ENCODE data around the gene CDKN2AIP.
"Not testable (repeated sequence)": the region's sequence is repeated elsewhere in the genome, so short reads cannot be mapped to it uniquely, and the experiment has no call there.

Gene CDKN2AIP

DNA sequence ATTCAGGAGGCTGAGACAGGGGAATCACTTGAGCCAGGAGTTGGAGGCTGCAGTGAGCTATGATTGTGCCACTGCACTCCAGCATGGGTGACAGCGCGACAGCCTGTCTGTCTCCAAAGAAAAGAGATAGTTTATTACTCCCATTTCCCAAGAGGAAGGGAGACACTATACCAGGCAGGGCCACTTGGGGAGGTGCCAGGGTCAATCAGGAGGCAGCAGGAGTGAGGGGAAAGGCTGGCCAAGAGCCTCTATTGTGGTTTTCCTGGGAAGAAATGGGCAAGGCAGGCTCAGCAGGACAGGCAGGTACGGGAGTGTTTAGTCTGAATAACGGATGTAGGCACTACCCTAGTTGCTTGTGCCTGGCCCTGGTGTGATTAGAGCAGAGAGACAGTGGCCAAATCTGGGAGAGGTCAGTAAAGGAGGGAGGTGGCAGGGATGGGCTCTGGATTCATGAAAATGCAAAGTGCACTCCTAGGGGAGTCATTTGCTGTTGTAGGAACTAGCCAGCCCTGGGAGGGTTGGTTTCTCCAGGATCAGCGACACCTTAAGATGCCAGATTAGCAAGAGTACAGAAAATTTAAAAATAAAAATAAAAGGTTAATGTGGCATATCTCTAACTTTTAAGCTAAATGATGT is 20.2 kb upstream of the CDKN2AIP start:
- Histone ChIP-seq H3K27ac (no peak overlapping the region), H3K36me3 (no peaks in the 10 kb centered on the region), H3K9ac (no peak overlapping the region), H3K27me3 (no peaks in the 10 kb centered on the region), H3K4me2 (no peak overlapping the region), H4K20me1 (no peaks in the 10 kb centered on the region), H3K4me1 (peaks cover 0 to 12% (median 8%) of the 10 kb centered on the region in 10 experiments; a peak in 14 of 20 replicates), H3K4me3 (no peak overlapping the region), H3K9me3 (replicated peaks in 1 of 11) (no peaks in the 10 kb centered on the region)
- TF ChIP-seq Cebpa-rat (IDR thresholded peaks at IDR 0.05): no peak

DNA sequence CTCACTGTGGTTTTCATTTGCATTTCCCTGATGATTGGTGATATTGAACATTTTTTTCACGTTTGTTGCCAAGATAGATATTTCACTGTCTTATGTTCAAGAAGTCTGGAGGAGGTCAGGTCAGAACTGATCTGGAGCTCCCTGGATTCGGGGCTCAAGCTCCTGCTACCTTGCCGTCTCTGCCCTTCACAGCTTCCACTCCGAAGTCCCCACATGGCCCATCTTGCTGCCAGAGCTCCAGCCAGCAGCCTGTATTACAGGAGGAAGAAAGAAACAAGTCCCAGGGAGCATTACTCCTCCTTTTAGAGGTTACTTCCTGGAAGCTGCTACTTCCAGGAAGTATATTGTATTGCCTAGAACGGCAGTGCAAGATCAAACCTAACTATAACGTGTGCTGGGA is 17.9 kb upstream of the CDKN2AIP start:
- Histone ChIP-seq H3K4me1 (peaks cover 14 to 25% (median 18%) of the 10 kb centered on the region in 10 experiments), H3K27me3 (no peaks in the 10 kb centered on the region), H3K9me3 (replicated peaks in 1 of 11) (no peaks in the 10 kb centered on the region), H3K36me3 (no peaks in the 10 kb centered on the region), H3K4me3 (no peak overlapping the region), H4K20me1 (no peaks in the 10 kb centered on the region), H3K27ac (no peak overlapping the region), H3K4me2 (no peak overlapping the region), H3K9ac (no peak overlapping the region)
- TF ChIP-seq Cebpa-rat (IDR thresholded peaks at IDR 0.05): no peak

DNA sequence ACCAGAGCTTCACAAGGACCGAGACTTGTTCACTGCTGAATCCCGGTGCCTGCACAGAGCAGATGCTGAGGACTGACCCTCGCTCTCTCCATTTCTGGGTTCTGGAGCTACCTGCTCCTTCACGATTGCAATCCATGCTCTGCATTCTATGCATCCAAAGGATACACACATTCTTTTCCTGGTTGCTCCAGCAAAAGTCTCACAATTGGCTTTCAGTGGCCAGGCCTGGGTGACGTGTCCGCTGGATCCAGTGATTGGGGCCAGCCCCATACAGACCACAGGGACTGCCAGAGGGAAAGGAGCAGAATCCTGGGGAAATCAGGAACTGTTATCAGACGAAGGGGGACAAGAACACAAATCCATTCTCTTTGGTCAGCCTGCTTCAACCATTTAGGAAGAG is 14.9 kb upstream of the CDKN2AIP start:
- no peak overlapping the region for H3K9ac ChIP-seq
- H3K27ac ChIP-seq: no peak overlapping the region
- peaks cover 0 to 7% (median 0%) of the 10 kb centered on the region in 11 experiments; a peak in 2 of 22 replicates for H3K9me3 ChIP-seq (replicated peaks in 1 of 11)
- H3K4me1 ChIP-seq: peaks cover 12 to 26% (median 23%) of the 10 kb centered on the region in 10 experiments
- no peak overlapping the region for H3K4me3 ChIP-seq
- no peak overlapping the region for H3K4me2 ChIP-seq
- no peaks in the 10 kb centered on the region for H3K27me3 ChIP-seq
- no peak for TF ChIP-seq Cebpa-rat (IDR thresholded peaks at IDR 0.05)
- H3K36me3 ChIP-seq: no peaks in the 10 kb centered on the region
- H4K20me1 ChIP-seq: no peaks in the 10 kb centered on the region

DNA sequence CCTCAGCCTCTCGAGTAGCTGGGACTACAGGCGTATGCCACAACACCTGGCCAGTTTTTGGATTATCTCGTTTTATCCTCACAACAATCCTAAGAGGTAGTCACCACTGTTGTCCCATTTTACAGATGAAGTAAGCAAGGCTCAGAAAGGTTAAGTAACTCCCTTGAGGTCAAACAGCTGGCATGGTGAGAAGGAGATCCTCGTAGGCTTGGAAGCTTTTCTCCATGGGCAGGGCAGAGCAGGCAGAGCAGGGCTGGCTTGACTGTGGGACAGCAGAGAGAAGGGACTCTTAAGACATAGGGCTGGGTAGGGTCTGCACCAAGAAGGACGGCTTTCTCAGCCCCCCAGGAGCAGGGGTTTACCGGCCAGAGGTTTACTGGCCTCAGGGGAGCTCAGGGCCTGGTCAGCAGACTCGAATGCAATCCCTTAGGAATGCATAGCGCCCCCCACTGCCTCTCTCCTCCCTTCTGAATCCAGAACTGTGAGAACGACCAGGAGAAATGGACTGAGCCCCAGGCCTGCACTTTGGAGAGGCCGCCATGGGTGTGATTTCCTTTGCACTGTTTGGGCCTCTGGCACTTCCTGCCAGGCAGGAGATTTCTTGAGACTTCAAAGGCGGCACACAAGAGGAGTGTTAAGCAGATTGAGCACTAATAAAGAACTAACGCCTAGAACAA is 14.0 kb upstream of the CDKN2AIP start:
- peak overlapping the region; percentile 49 to 85 (median 69) for H3K4me2 ChIP-seq
- H3K9ac ChIP-seq: peak overlapping the region in 7 of 11 experiments; percentile 5 to 48 (median 35); a peak in 8 of 22 replicates
- H3K9me3 ChIP-seq (replicated peaks in 1 of 11): peaks cover 0 to 7% (median 0%) of the 10 kb centered on the region in 11 experiments; a peak in 2 of 22 replicates
- no peaks in the 10 kb centered on the region for H3K27me3 ChIP-seq
- peak overlapping the region in 10 of 11 experiments; percentile 1 to 58 (median 38); a peak in 14 of 22 replicates for H3K27ac ChIP-seq
- no peaks in the 10 kb centered on the region for H4K20me1 ChIP-seq
- no peaks in the 10 kb centered on the region for H3K36me3 ChIP-seq
- peaks cover 19 to 35% (median 33%) of the 10 kb centered on the region in 10 experiments for H3K4me1 ChIP-seq
- no peak for TF ChIP-seq Cebpa-rat (IDR thresholded peaks at IDR 0.05)
- H3K4me3 ChIP-seq: no peak overlapping the region

DNA sequence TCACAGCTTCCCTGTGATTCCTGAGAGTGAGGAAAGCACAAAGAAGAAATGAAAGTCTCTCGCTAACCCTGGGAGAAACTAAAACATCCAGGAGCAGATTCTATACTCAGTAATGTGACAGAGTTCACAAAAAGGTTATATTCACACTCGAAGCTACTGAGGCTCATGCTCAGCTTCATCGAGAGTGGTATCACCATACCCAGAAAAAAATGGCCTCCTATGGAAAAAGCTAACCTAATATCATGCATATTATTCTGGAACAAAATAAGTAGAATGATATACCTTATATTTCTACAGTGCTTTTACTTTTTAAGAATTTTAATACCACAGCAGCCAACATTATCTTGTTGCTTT is 13.5 kb upstream of the CDKN2AIP start:
- H3K27ac ChIP-seq: peak overlapping the region in 10 of 11 experiments; percentile 1 to 58 (median 38); a peak in 13 of 22 replicates
- H3K36me3 ChIP-seq: no peaks in the 10 kb centered on the region
- peaks cover 0 to 7% (median 0%) of the 10 kb centered on the region in 11 experiments; a peak in 2 of 22 replicates for H3K9me3 ChIP-seq (replicated peaks in 1 of 11)
- H3K27me3 ChIP-seq: no peaks in the 10 kb centered on the region
- peak overlapping the region; percentile 49 to 85 (median 69) for H3K4me2 ChIP-seq
- H3K9ac ChIP-seq: peak overlapping the region in 7 of 11 experiments; percentile 5 to 48 (median 35); a peak in 8 of 22 replicates
- no peaks in the 10 kb centered on the region for H4K20me1 ChIP-seq
- H3K4me3 ChIP-seq: no peak overlapping the region
- H3K4me1 ChIP-seq: peaks cover 19 to 40% (median 37%) of the 10 kb centered on the region in 10 experiments
- no peak for TF ChIP-seq Cebpa-rat (IDR thresholded peaks at IDR 0.05)

DNA sequence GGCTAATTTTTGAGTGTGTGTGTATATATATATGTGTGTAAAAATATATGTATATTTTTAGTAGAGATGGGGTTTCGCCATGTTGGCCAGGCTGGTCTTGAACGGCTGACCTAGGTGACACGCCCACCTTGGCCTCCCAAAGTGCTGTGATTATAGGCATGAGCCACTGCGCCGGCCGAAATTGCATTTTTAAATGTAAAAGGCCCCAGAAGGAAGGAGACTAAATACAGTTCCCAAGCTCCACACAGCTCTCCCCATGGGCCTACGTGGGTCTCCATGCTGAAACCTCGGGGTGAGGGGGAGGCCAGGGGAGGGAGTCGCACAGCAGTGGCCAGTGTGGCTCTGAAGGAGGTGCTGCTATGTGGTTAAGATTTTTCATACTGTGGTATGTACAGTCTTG is 12.8 kb upstream of the CDKN2AIP start:
- no peak overlapping the region for H3K4me3 ChIP-seq
- no peak overlapping the region for H3K9ac ChIP-seq
- TF ChIP-seq Cebpa-rat (IDR thresholded peaks at IDR 0.05): no peak

DNA sequence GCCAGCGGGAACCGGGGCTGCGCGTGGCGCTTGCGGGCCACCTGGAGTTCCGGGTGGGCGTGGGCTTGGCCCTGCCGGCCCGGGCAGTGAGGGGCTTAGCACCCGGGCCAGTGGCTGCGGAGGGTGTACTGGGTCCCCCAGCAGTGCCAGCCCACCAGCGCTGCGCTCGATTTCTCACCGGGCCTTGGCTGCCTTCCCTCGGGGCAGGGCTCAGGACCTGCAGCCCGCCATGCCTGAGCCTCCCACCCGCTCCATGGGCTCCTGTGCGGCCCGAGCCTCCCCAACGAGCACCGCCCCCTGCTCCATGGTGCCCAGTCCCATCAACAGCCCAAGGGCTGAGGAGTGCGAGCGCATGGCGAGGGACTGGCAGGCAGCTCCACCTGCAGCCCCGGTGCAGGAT is 11.3 kb upstream of the CDKN2AIP start:
- not testable (repeated sequence) for H3K9me3 ChIP-seq (replicated peaks in 1 of 11); H3K36me3 ChIP-seq; H3K9ac ChIP-seq; H3K4me2 ChIP-seq; H3K4me3 ChIP-seq; H4K20me1 ChIP-seq; H3K27me3 ChIP-seq; H3K27ac ChIP-seq
- H3K4me1 ChIP-seq: peaks cover 19 to 40% (median 37%) of the 10 kb centered on the region in 10 experiments

More for the DNA sequence above, 12.8 kb upstream of the CDKN2AIP start:
- Histone ChIP-seq H3K4me2 (peak overlapping the region in 7 of 11 experiments; percentile 28 to 74 (median 56); a peak in 11 of 22 replicates), H3K27ac (no peak overlapping the region), H4K20me1 (no peaks in the 10 kb centered on the region), H3K9me3 (replicated peaks in 1 of 11) (peaks cover 0 to 7% (median 0%) of the 10 kb centered on the region in 11 experiments; a peak in 2 of 22 replicates), H3K36me3 (no peaks in the 10 kb centered on the region), H3K27me3 (no peaks in the 10 kb centered on the region), H3K4me1 (peaks cover 19 to 40% (median 37%) of the 10 kb centered on the region in 10 experiments)

DNA sequence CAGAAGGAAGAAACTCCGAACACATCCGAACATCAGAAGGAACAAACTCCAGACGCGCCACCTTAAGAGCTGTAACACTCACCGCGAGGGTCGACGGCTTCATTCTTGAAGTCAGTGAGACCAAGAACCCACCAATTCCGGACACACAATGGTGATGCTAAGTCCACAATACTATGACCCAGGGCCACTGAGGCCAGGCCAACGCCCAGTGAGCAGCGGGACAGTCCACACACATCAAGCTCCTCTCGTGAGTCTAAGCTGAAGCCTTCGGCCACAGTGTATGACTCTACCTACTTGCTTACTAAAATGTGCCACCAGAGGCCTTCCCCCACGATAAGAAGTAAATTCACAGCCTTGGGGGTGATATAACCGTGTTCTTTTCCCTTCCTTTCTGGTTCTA is 10.2 kb upstream of the CDKN2AIP start:
- H4K20me1 ChIP-seq: no peaks in the 10 kb centered on the region
- no peak for TF ChIP-seq Cebpa-rat (IDR thresholded peaks at IDR 0.05)
- peaks cover 0 to 7% (median 0%) of the 10 kb centered on the region in 11 experiments; a peak in 2 of 22 replicates for H3K9me3 ChIP-seq (replicated peaks in 1 of 11)
- no peaks in the 10 kb centered on the region for H3K36me3 ChIP-seq
- peak overlapping the region in 2 of 11 experiments; percentile 1 to 16; a peak in 2 of 22 replicates for H3K9ac ChIP-seq
- H3K4me3 ChIP-seq: no peak overlapping the region; a peak in 1 of 20 replicates
- H3K4me2 ChIP-seq: peak overlapping the region; percentile 28 to 76 (median 70)
- peak overlapping the region in 6 of 11 experiments; percentile 18 to 53 (median 37); a peak in 10 of 22 replicates for H3K27ac ChIP-seq
- H3K4me1 ChIP-seq: peaks cover 19 to 40% (median 37%) of the 10 kb centered on the region in 10 experiments
- H3K27me3 ChIP-seq: no peaks in the 10 kb centered on the region

DNA sequence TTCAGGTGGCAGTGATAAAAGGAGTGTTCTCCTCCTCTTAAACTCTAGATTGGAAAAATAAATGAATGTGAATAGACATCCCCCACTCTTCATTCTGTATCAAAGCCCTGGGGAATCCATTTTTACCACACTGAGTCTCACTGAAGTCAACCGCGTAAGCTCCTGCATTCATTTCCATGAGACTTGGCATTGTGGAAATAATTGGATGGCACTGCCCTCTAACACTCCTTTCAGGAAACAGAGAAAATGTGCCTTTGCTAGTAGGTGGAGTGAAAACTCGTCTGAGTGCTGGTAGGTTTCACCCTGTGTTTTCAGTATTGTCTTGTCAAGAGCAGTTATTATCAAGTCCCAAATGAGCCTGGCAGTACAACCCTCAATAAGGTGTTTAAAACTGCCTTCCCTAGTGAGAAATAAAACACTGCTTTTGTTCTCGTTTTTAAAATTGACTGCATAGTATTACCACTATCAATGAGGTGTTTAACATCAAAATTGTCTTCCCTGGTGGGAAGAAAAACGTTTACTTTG is 9.7 kb upstream of the CDKN2AIP start:
- peak overlapping the region; percentile 28 to 76 (median 70) for H3K4me2 ChIP-seq

More for the DNA sequence above, 9.7 kb upstream of the CDKN2AIP start:
- H3K27me3 ChIP-seq: no peaks in the 10 kb centered on the region
- no peak overlapping the region; a peak in 1 of 20 replicates for H3K4me3 ChIP-seq
- peak overlapping the region in 4 of 11 experiments; percentile 1 to 35 (median 20); a peak in 3 of 22 replicates for H3K9ac ChIP-seq
- no peaks in the 10 kb centered on the region for H3K36me3 ChIP-seq
- peak overlapping the region in 7 of 11 experiments; percentile 18 to 53 (median 33); a peak in 12 of 22 replicates for H3K27ac ChIP-seq
- H4K20me1 ChIP-seq: no peaks in the 10 kb centered on the region
- H3K9me3 ChIP-seq (replicated peaks in 1 of 11): peaks cover 0 to 7% (median 0%) of the 10 kb centered on the region in 11 experiments; a peak in 2 of 22 replicates
- H3K4me1 ChIP-seq: peaks cover 19 to 40% (median 37%) of the 10 kb centered on the region in 10 experiments
- no peak for TF ChIP-seq Cebpa-rat (IDR thresholded peaks at IDR 0.05)

Data from BLaER1 treated with 17β-estradiol and CSF1 and Interleukin-3, amounts not matched to agents 10 nM and 100 nM (cell line).